Vagina (tissue), 2 donors: ENCODE data around the gene ANKRD45.

Source experiments
- POLR2A ChIP-seq, 2 donors: fragments of 450-650 bp; IDR thresholded peaks; one replicate each; pipeline ENCODE4 v1.6.1; 2017; ENCODE audit warnings: antibody characterized with exemption in 2 of 2, mild to moderate bottlenecking in 2 of 2, moderate library complexity in 2 of 2
- POLR2AphosphoS5 ChIP-seq, 2 donors: sonication (generic); formaldehyde crosslinking; IDR thresholded peaks; one replicate each; pipeline ENCODE4 v1.9.0; 2017; ENCODE audit warnings: antibody characterized with exemption in 2 of 2, mild to moderate bottlenecking in 2 of 2, low read depth in 1 of 2; ENCODE audit not compliant: insufficient read depth in 1 of 2
- TF ChIP-seq, protein P1 (sequence below), 3 experiments: fragments of 450-650 bp in 2 of 3; fragments of 200-600 bp in 1 of 3; sonication (generic) in 1 of 3; IDR thresholded peaks; one replicate each; pipeline ENCODE4 v1.5.1; 2017 to 2019; ENCODE audit warnings: antibody characterized with exemption in 3 of 3, mild to moderate bottlenecking in 2 of 3, moderate library complexity in 2 of 3

DNA sequence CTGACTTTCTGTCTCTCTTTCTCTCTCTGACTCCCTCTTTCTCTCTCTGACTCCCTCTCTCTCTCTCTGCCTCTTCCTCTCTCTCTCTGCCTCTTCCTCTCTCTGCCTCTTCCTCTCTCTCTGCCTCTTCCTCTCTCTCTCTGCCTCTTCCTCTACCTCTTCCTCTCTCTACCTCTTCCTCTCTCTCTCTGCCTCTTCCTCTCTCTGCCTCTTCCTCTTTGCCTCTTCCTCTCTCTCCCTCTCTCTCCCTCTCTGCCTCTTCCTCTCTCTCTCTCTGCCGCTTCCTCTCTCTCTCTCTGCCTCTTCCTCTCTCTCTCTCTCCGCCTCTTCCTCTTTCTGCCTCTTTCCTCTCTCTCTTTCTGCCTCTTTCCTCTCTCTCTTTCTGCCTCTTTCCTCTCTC, 18.6 kb upstream of the ANKRD45 start:
- TF ChIP-seq POLR2AphosphoS5 (IDR thresholded peaks at IDR 0.05; ENCODE audit: insufficient read depth in 1 of 2, low read depth in 1 of 2) = no peak
- TF ChIP-seq, protein P1, sequence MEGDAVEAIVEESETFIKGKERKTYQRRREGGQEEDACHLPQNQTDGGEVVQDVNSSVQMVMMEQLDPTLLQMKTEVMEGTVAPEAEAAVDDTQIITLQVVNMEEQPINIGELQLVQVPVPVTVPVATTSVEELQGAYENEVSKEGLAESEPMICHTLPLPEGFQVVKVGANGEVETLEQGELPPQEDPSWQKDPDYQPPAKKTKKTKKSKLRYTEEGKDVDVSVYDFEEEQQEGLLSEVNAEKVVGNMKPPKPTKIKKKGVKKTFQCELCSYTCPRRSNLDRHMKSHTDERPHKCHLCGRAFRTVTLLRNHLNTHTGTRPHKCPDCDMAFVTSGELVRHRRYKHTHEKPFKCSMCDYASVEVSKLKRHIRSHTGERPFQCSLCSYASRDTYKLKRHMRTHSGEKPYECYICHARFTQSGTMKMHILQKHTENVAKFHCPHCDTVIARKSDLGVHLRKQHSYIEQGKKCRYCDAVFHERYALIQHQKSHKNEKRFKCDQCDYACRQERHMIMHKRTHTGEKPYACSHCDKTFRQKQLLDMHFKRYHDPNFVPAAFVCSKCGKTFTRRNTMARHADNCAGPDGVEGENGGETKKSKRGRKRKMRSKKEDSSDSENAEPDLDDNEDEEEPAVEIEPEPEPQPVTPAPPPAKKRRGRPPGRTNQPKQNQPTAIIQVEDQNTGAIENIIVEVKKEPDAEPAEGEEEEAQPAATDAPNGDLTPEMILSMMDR (IDR thresholded peaks at IDR 0.05) = no peak
- TF ChIP-seq POLR2A (IDR thresholded peaks at IDR 0.05) = no peak
